CD4-positive, alpha-beta T cell treated with Interleukin-2 at 100 ng/mL for 4 hours (primary cell): ENCODE data around the gene IGSF21.

Experiments used
- DNase-seq: peaks from one replicate; pipeline ENCODE4 v3.0.0-alpha.2; 2020; ENCODE audit warnings: low spot score

The IGSF21 gene

GRCh38 chr1:18178111-18178510, 70.5 kb downstream of the IGSF21 start:
- DNase-seq: no peak

GRCh38 chr1:18179009-18179408, 71.4 kb downstream of the IGSF21 start:
- DNase-seq: no peak

- no peak for DNase-seq
Observed at GRCh38 chr1:18182398-18183160, 75.0 kb downstream of the IGSF21 start.

- no peak for DNase-seq
Observed at GRCh38 chr1:18183533-18183932, 75.9 kb downstream of the IGSF21 start.

GRCh38 chr1:18187054-18187453, 79.5 kb downstream of the IGSF21 start:
- DNase-seq: no peak

GRCh38 chr1:18188820-18189517, 81.4 kb downstream of the IGSF21 start:
- no peak for DNase-seq

GRCh38 chr1:18190598-18190997, 83.0 kb downstream of the IGSF21 start:
- DNase-seq: no peak

GRCh38 chr1:18191037-18191436, 83.4 kb downstream of the IGSF21 start:
- no peak for DNase-seq

- no peak for DNase-seq
Observed at GRCh38 chr1:18191481-18192155, 84.0 kb downstream of the IGSF21 start.

- DNase-seq: no peak
Observed at GRCh38 chr1:18192182-18192581, 84.6 kb downstream of the IGSF21 start.

- no peak for DNase-seq
Observed at GRCh38 chr1:18192974-18193373, 85.4 kb downstream of the IGSF21 start.

GRCh38 chr1:18197299-18197698, 89.7 kb downstream of the IGSF21 start:
- DNase-seq: no peak

GRCh38 chr1:18198260-18198659, 90.7 kb downstream of the IGSF21 start:
- no peak for DNase-seq

GRCh38 chr1:18199462-18199861, 91.9 kb downstream of the IGSF21 start:
- no peak for DNase-seq

- DNase-seq: no peak
Observed at GRCh38 chr1:18200136-18200717, 92.6 kb downstream of the IGSF21 start.

- no peak for DNase-seq
Observed at GRCh38 chr1:18200918-18201317, 93.3 kb downstream of the IGSF21 start.

- DNase-seq: no peak
Observed at GRCh38 chr1:18201997-18202719, 94.6 kb downstream of the IGSF21 start.

GRCh38 chr1:18203645-18204044, 96.0 kb downstream of the IGSF21 start:
- DNase-seq: no peak

- DNase-seq: no peak
Observed at GRCh38 chr1:18204575-18204974, 97.0 kb downstream of the IGSF21 start.

- DNase-seq: no peak
Observed at GRCh38 chr1:18205319-18205718, 97.7 kb downstream of the IGSF21 start.

- no peak for DNase-seq
Observed at GRCh38 chr1:18211764-18212163, 104.2 kb downstream of the IGSF21 start.
